Stimulated activated naive CD8-positive, alpha-beta T cell treated with anti-CD3 and anti-CD28 coated beads, Interleukin-15, amount 100 ng/mL, for 72 hours (primary cell): ENCODE results near the gene USP19.

Source experiments
- ATAC-seq: fragments of 150-1000 bp; cut with Tn5 transposase; 2 replicates; pipeline ENCODE4 v1.10.0; 2021; ENCODE audit warnings: mild to moderate bottlenecking, moderate library complexity
- DNase-seq, 2 donors: peaks; one replicate each; pipeline ENCODE4 v3.0.0; 2021 to 2022
- H3K27ac Mint-ChIP-seq, 2 donors: one replicate each; pipeline ENCODE4 v1.8.0; 2022; ENCODE audit warnings: mild to moderate bottlenecking in 2 of 2, mixed read lengths in 2 of 2, moderate library complexity in 2 of 2
- H3K27me3 Mint-ChIP-seq: one replicate; pipeline ENCODE4 v1.8.0; 2022; ENCODE audit warnings: mixed read lengths
- H3K4me1 Mint-ChIP-seq: one replicate; pipeline ENCODE4 v1.8.0; 2022; ENCODE audit warnings: mild to moderate bottlenecking, mixed read lengths
- H3K4me3 Mint-ChIP-seq, 2 donors: one replicate each; pipeline ENCODE4 v1.8.0; 2022; ENCODE audit warnings: mild to moderate bottlenecking in 2 of 2, mixed read lengths in 2 of 2, moderate library complexity in 1 of 2
- H3K9me3 Mint-ChIP-seq, 2 donors: one replicate each; pipeline ENCODE4 v1.8.0; 2022; ENCODE audit warnings: mixed read lengths in 2 of 2

The USP19 gene

DNA sequence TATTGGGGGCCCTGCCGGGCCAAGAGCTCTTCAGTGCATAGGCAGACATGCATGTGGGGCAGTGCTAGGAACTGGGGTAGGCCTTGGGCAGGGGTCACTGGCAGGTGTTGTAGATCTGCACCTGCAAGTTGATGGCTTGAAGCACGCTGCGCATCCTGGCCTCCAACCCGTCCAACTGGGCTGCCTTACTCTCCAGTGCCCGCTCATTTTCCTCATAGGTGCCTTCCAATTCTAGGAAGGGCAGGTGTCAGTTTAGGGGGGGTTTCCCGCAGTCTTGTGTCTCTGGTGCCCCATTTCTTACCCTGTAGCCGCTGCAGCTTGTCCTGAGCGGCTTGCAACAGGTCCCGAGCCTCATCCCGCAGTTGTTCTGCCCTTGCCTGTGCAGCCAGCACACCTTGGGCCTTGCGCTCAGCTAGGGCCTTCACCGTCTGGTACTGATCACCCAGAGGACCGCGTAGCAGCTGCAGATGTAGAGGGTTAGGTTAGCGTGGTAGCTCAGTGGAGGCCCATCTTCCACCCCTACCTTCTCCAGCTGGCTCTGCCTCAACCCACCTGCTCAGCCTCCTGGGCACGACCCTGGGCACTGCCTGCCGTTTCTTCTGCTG lies 611 bp upstream of the USP19 start:
- DNase-seq (peak; percentile 8 to 22), ATAC-seq (no peak)
- Mint-ChIP-seq H3K4me1 (peaks cover 37% of the 10 kb centered on the region), H3K27ac (peak overlapping the region; percentile 40 to 81), H3K27me3 (no peaks in the 10 kb centered on the region), H3K4me3 (peak overlapping the region; percentile 83 to 88), H3K9me3 (no peaks in the 10 kb centered on the region)

DNA sequence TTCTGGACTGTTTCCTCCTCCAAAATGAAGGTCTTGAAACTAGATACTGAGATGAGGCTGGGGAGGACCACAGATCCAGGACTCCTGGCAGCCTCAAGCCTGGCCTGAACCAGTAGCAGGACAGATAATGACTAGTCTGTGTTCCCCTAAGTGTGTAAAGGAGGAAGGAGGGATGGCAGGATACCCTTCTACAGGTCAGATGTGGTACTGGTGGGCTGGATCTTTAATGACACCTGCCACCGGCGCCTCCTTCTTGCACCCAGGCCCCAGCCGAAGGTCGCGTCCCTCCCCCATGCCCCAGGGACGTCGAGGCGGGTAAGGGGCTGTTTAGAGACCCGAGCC lies 556 bp downstream of the USP19 start:
- Mint-ChIP-seq H3K4me1 (peaks cover 36% of the 10 kb centered on the region), H3K27ac (peak overlapping the region; percentile 83 to 89), H3K9me3 (no peaks in the 10 kb centered on the region), H3K27me3 (no peaks in the 10 kb centered on the region), H3K4me3 (peak overlapping the region; percentile 83 to 88)
- ATAC-seq (peak; percentile 25), DNase-seq (no peak)

DNA sequence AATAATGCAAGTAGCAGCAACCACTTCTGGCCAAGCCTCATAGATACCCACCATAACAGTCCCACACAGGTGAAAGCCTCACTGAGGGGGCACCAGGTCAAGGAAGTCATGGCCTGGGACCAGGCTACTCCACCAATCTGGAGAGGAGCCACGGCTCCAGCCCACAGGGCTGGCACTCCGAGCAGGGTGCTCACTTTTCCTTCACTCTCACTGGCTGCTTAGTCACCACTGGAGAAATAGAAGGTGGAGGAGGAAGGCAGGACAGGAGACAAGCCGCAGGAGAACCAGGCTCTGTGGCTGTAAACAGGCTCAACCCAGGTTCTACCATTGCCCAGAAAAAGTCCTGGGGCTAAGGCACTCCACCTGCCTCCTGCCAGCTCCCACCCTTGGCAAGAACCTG lies 1.2 kb downstream of the USP19 start:
- no peak for DNase-seq
- H3K4me3 Mint-ChIP-seq = peak overlapping the region; percentile 83 to 88
- no peak for ATAC-seq
- H3K9me3 Mint-ChIP-seq = no peaks in the 10 kb centered on the region
- no peaks in the 10 kb centered on the region for H3K27me3 Mint-ChIP-seq
- peaks cover 32% of the 10 kb centered on the region for H3K4me1 Mint-ChIP-seq
- peak overlapping the region; percentile 83 to 89 for H3K27ac Mint-ChIP-seq

DNA sequence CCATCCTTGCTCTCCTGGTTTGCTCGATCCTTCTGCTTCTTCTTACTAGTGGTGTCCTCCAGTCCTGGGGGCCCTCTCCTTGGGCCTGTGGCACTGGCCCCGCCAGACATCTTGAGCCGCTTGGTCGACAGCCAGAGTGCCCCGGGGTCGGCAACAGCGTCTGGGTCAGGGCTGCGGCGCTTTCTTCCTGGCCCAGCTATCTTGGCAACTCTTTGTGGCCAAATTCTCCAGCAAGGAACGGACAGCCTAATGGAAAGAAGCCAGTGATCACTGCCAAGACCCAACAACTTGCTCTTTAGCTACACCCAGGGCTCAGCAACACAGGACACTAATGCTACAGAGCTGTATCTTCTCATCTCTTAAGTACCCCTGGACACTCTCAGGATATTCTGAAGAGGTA lies 1.6 kb downstream of the USP19 start:
- no peaks in the 10 kb centered on the region for H3K9me3 Mint-ChIP-seq
- no peak for ATAC-seq
- H3K27ac Mint-ChIP-seq = peak overlapping the region in 1 of 2 donors; percentile 9
- H3K4me1 Mint-ChIP-seq = peaks cover 32% of the 10 kb centered on the region
- H3K4me3 Mint-ChIP-seq = peak overlapping the region; percentile 83 to 88
- no peak for DNase-seq
- no peaks in the 10 kb centered on the region for H3K27me3 Mint-ChIP-seq

DNA sequence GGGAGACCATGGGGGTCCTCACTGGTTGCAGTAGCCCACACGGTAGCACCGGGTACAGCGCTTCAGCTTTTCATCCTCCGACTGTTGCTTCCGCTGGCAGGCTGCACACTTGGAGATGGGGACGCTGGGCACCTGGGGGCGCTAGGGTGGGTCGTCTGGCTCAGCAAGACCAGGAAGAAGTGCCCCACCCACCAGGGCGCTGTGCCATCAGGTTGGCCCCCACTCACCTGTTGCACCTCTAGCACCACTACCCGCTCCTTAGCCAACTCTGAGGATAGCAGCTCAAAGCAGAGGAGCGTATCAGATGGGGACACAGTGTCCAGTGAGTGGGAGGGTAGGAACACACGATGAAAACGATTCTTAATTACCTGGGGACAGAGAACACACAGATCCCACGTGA lies 8.4 kb downstream of the USP19 start:
- no peak for ATAC-seq
- DNase-seq = no peak
- H3K4me3 Mint-ChIP-seq = no peak overlapping the region
- no peaks in the 10 kb centered on the region for H3K4me1 Mint-ChIP-seq
- H3K9me3 Mint-ChIP-seq = no peaks in the 10 kb centered on the region
- H3K27ac Mint-ChIP-seq = no peak overlapping the region
- no peaks in the 10 kb centered on the region for H3K27me3 Mint-ChIP-seq

DNA sequence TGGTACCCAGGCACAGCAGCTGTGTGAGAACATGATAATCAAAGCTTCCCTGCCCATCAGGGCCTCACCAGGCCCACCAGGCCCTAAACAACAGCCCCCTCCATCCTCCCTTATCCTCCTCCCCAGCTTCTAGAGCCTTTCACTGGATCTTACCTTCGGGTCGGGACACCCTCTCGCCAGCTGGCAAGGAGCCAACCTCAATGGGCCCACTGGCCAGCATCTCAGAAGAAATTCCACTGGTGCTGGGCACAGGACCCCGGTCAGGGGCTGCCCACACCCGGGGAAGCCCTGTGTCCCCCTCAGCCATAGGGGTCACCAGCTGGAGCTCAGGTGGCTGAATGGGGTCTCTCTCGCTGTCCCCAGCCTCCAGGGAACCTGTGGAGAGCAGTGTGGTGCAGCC lies 9.3 kb downstream of the USP19 start:
- H3K4me3 Mint-ChIP-seq = no peak overlapping the region
- H3K27me3 Mint-ChIP-seq = no peaks in the 10 kb centered on the region
- peak overlapping the region in 1 of 2 donors; percentile 64 for H3K27ac Mint-ChIP-seq
- no peak for ATAC-seq
- H3K9me3 Mint-ChIP-seq = no peaks in the 10 kb centered on the region
- H3K4me1 Mint-ChIP-seq = no peaks in the 10 kb centered on the region
- DNase-seq = no peak

DNA sequence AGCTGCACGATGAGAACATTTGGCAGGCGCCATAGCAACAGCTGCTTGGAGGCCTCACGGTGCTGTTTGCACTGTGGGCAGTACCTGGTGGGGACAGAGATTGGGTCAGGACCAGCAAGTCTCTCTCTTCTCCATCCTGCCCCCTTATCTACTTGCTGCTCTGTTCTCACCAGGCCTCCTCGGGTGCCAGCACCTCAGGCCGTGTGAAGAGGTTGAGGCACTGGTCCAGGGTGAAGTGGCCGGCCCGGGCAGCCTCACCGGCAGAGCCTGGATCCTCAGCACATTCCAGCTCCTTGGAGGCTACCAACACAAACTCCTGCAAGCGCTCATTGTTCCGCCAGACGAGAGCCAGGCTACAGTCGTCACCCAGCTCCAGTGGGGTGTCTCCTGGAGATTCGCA lies 9.8 kb downstream of the USP19 start:
- Mint-ChIP-seq H3K27ac (no peak overlapping the region), H3K27me3 (no peaks in the 10 kb centered on the region), H3K4me1 (peaks cover 2% of the 10 kb centered on the region), H3K4me3 (no peak overlapping the region), H3K9me3 (no peaks in the 10 kb centered on the region)
- no peak for ATAC-seq
- DNase-seq = no peak

DNA sequence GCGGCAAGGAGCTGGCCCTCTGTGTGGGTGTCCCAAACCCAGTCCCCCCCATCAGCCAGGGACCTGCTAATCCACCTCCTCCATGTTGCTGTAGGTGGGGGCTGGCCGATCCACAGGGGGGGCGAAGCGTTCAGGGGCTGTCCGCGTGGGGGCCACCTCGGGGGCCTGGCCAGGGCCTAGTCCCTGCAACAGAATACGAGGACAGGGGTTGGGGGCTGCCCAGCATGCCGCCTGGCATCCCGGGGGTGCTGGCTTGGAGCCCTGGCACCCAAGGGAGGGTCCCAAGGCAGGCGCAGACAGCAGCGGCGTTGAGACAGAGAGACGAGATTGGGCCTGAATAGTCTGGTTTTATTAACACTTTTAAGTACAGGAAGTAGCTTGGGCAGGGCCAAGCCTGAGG lies 12.3 kb downstream of the USP19 start:
- Mint-ChIP-seq H3K4me3 (no peak overlapping the region), H3K9me3 (no peaks in the 10 kb centered on the region), H3K27me3 (no peaks in the 10 kb centered on the region), H3K27ac (peak overlapping the region in 1 of 2 donors; percentile 46), H3K4me1 (peaks cover 26% of the 10 kb centered on the region)
- DNase-seq (no peak), ATAC-seq (no peak)

DNA sequence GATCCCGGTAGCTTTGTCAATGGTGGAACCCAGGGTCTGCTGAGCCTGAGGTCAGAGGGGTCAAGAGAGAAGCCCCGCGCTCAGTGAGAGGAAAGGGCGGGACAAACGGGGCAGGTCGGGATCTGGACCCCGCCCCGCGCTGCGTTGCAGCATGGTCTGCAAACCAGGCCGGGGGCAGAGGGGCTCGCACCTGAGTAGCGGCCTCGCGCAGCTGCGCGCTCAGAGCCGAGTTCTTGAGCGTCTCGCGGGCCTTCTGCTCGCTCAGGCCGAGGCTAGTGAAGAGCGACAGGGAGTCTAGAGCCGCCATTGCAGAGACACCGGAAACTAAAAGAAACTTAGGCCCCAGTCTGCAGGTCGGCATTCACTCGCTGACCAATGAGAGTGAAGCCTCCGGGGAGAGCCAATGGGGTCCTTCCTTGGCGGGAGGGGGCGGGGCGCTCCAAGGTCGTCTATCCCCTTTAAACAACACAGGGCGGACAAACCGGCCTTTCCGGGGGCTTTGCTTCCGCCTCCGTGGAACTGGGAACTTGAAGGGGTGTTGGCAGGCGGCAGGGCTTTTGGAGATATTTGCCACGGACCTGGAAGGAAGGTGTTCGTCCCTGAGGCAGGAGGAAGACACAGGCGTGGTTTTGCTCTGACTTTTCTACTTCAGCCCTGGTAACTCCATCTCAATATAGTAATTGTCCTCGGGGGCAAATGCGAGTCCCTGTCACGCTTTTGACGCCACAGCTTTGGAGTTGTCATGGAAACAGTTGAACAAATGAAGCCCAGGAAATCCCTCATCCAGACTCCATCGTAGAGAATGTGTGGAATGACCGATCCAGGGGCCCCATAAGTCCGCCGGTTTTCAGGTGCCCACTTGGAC lies 16.0 kb downstream of the USP19 start, which contains the start of gene QARS1:
Gene QARS1 (minus strand): TSS at position 331 of the 865 bp plus-strand sequence. CDS start 24 bp downstream, at position 307.
- ATAC-seq (peak; percentile 98), DNase-seq (peak; percentile 84 to 89)
- Mint-ChIP-seq H3K4me3 (peak within 1 kb of the TSS; percentile 92 to 100), H3K9me3 (no peaks in the 10 kb centered on the region), H3K4me1 (peaks cover 44% of the 10 kb centered on the region), H3K27me3 (no peaks in the 10 kb centered on the region), H3K27ac (peak within 1 kb of the TSS; percentile 99 to 100)

DNA sequence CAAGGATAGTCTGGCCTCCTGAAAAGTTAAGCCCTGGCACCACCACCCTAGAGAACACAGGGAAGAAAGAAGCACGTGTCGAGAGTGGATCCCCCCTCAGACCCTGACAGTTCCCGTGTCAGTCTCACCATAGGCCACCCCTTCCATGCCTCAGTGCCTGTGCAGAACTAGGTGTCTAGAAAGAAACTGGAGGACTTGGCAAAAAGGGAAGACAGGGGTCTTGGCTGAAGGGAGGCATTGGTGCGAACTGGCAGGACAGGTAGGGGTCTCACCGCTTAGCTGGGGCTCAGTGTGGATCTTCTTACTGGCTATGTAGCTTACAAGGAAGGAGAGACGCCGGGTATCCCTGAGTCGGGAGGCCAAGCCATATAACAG lies 16.6 kb downstream of the USP19 start:
- Mint-ChIP-seq H3K9me3 (no peaks in the 10 kb centered on the region), H3K27ac (peak overlapping the region; percentile 99 to 100), H3K4me1 (peaks cover 48% of the 10 kb centered on the region), H3K4me3 (peak overlapping the region; percentile 92 to 100), H3K27me3 (no peaks in the 10 kb centered on the region)
- DNase-seq (no peak), ATAC-seq (peak; percentile 1)

DNA sequence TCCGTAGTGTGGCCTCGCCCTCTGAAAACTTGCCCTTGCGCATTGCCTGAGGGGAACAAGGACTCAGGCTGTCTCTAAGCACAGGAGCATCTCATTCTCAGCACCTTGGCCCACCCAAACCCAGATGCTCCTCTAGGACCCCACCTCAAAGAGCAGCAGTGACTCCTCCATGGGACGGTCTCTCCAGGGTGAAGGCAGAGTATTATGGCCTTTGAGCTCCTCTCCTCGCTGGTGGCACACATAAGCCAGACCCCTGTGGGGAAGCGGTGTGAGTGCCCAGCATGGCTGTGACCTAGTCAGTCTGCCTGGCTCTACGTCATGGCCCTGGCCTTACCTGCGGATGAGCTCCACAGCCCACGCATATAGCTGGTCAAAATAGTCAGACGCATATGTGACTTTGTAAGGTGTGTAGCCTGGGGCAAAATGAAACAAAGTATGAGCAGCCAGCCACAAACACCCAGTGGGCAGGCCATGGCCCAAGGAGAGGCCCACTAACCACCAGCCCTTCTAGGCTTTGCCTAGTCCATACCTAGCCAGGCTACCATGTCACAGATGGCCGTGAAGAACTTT lies 20.5 kb downstream of the USP19 start:
- Mint-ChIP-seq H3K4me3 (no peak overlapping the region), H3K4me1 (peaks cover 40% of the 10 kb centered on the region), H3K27ac (no peak overlapping the region), H3K9me3 (no peaks in the 10 kb centered on the region), H3K27me3 (no peaks in the 10 kb centered on the region)
- no peak for DNase-seq
- no peak for ATAC-seq

DNA sequence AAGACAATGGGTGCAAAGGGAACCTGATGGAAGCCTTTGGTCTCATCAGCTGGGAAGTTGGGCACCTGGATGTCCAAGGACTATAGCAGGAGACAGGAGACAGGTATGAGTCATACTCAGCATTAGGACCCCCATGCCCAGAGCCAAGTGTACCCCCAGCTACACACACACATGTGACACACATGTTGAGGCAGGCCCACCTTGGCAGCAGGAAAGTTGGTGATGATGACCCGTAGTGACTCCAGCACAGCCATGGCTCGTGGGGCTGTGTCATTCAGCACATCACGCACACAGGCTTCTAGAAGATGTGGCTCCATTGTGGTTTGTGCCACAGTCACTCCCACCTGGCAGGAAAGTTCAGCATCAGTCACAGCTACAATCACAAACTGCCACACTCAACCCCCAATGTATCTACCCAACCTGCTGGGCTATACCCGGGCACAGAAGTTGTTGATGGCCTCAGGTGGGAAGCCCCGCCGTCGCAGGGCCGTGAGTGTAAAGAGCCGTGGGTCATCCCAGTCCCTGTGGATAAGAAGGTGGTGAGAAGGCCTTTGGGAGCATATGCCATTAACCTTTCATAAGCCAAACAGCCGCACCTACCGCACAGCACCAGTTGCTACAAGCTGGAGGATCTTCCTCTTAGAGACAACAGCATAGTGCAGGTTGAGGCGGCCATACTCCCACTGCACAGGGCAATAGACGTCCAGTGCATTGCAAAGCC lies 21.6 kb downstream of the USP19 start:
- DNase-seq (no peak), ATAC-seq (no peak)
- no peak overlapping the region for H3K4me3 Mint-ChIP-seq
- peaks cover 36% of the 10 kb centered on the region for H3K4me1 Mint-ChIP-seq
- no peak overlapping the region for H3K27ac Mint-ChIP-seq
- no peaks in the 10 kb centered on the region for H3K9me3 Mint-ChIP-seq
- H3K27me3 Mint-ChIP-seq = no peaks in the 10 kb centered on the region

DNA sequence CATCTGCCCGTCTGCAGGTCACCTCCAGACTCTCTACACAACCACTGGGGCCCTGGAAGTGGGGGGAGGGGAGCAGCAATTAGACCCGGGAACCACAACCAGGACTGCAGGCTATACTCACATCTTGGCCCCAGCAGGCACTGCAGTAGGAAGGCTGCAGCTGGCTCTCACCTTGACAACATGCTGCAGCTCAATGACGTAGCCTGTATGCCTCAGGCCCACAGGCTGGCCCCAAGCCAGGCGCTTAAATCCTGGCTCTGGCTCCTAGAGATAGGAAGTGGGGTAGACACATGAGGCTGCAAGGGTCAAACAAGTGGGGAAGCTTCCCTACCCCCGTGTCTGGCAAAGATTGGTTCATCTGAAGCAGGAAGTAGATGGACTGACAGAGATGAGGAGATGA lies 22.2 kb downstream of the USP19 start:
- Mint-ChIP-seq H3K27me3 (no peaks in the 10 kb centered on the region), H3K9me3 (no peaks in the 10 kb centered on the region), H3K4me1 (peaks cover 30% of the 10 kb centered on the region), H3K4me3 (no peak overlapping the region), H3K27ac (peak overlapping the region in 1 of 2 donors; percentile 65)
- ATAC-seq = no peak
- no peak for DNase-seq

DNA sequence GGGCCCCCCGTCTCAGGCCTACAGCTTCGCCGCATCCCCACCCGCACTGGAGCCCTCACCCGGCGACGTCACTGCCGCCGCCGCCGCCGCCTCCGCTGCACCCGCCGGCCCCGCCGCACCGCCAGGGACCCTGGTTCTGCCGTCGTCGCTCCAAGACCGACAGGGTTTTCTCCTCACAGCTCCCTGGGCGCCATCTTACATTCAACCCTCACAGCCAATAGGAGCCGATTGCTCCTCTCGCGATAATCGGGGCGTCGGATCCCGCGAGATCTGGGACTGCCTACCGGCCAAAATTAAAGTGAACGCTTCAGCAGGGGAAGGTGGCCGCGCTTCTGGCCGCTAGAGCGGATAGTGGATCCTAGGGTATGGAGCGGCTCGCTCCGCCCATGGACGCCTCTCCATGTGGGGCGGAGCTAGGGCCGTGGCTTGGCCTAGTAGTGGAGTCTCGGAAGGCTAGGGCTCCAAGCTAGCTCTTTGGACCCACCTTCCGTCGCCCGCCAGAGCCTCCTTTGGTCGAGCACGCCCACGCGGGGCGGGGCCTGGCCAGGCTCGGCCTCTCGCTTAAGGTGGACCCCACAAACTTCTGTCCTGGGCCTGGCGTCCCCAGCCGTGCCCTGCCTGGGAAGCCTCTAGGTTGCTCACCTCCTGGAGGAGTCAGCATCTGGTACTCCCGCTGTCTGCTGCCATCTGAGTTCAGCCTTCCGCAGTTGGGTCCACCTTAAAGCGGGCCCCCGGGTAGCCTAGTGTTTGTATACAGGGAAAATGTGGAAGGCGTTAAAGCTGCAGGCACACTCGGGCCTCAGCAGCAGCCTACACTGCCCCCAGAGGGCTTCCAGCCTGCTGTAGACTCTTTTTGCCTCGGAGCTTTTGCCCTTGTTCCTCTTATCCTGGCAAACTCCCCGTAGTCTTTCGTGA lies 26.5 kb downstream of the USP19 start, which contains the start of gene QRICH1:
Gene QRICH1 (minus strand): TSS at position 219 of the 915 bp plus-strand sequence. CDS start 17,054 bp downstream, outside the sequence.
- Mint-ChIP-seq H3K27ac (peak within 1 kb of the TSS; percentile 98 to 99), H3K4me3 (peak within 1 kb of the TSS; percentile 86 to 88)

More for the DNA sequence above, 26.5 kb downstream of the USP19 start, which contains the start of gene QRICH1:
- ATAC-seq = peak; percentile 88
- H3K27me3 Mint-ChIP-seq = no peaks in the 10 kb centered on the region
- H3K9me3 Mint-ChIP-seq = no peaks in the 10 kb centered on the region
- peaks cover 43% of the 10 kb centered on the region for H3K4me1 Mint-ChIP-seq
- peak; percentile 98 for DNase-seq
